Trophoblast cell (in vitro differentiated cells and primary cell): ENCODE results near the gene VAV3.
"Not testable (repeated sequence)": the region's sequence is repeated elsewhere in the genome, so short reads cannot be mapped to it uniquely, and the experiment has no call there.

ENCODE experiments used
- DNase-seq, 2 donors: peaks; one replicate each; pipeline ENCODE4 v3.0.0-alpha.2; 2016
- H2AFZ ChIP-seq: 2 replicates; pipeline ENCODE4 v1.6.1; 2013; ENCODE audit warnings: low read length, moderate library complexity, mild to moderate bottlenecking; ENCODE audit not compliant: insufficient read depth, poor library complexity
- H2AK5ac ChIP-seq: 2 replicates; pipeline ENCODE4 v1.6.1; 2013; ENCODE audit warnings: mild to moderate bottlenecking, low read length
- H2BK120ac ChIP-seq: 2 replicates; pipeline ENCODE4 v1.6.1; 2013; ENCODE audit warnings: low read length, mild to moderate bottlenecking, moderate library complexity; ENCODE audit not compliant: insufficient read depth, poor library complexity
- H2BK12ac ChIP-seq: 2 replicates; pipeline ENCODE4 v1.6.1; 2013; ENCODE audit warnings: mild to moderate bottlenecking, low read length, moderate library complexity
- H2BK5ac ChIP-seq: 2 replicates; pipeline ENCODE4 v1.6.1; 2013; ENCODE audit warnings: low read length, low read depth, moderate library complexity, mild to moderate bottlenecking; ENCODE audit not compliant: poor library complexity
- H3K14ac ChIP-seq: 2 replicates; pipeline ENCODE4 v1.6.1; 2013; ENCODE audit warnings: mild to moderate bottlenecking, low read length
- H3K18ac ChIP-seq: 2 replicates; pipeline ENCODE4 v1.6.1; 2013; ENCODE audit warnings: mild to moderate bottlenecking, low read length
- H3K23ac ChIP-seq: 2 replicates; pipeline ENCODE4 v1.6.1; 2013; ENCODE audit warnings: low read length
- H3K27ac ChIP-seq: 2 replicates; pipeline ENCODE4 v1.5.1; 2013; ENCODE audit warnings: low read depth, mild to moderate bottlenecking, inconsistent platforms, low read length, moderate library complexity
- H3K27me3 ChIP-seq: 2 replicates; pipeline ENCODE4 v1.6.1; 2013; ENCODE audit warnings: inconsistent platforms, mild to moderate bottlenecking, low read length, moderate library complexity; ENCODE audit not compliant: insufficient read depth
- H3K36me3 ChIP-seq, 2 experiments: 1 replicate in 1 of 2; 2 replicates in 1 of 2; pipeline ENCODE4 v1.6.1; 2013; ENCODE audit warnings: low read length in 2 of 2, mild to moderate bottlenecking in 2 of 2, moderate library complexity in 1 of 2; ENCODE audit not compliant: insufficient read depth in 2 of 2, control insufficient read depth in 1 of 2
- H3K4ac ChIP-seq: 2 replicates; pipeline ENCODE4 v1.6.1; 2013; ENCODE audit warnings: low read depth, mild to moderate bottlenecking, low read length, moderate library complexity
- H3K4me1 ChIP-seq, 2 experiments: 1 replicate in 1 of 2; 2 replicates in 1 of 2; pipeline ENCODE4 v1.6.1; 2013; ENCODE audit warnings: low read length in 2 of 2, mild to moderate bottlenecking in 2 of 2, moderate library complexity in 1 of 2; ENCODE audit not compliant: insufficient read depth in 2 of 2, control insufficient read depth in 1 of 2
- H3K4me2 ChIP-seq: 2 replicates; pipeline ENCODE4 v1.6.1; 2013; ENCODE audit warnings: inconsistent platforms, mild to moderate bottlenecking, low read length, moderate library complexity
- H3K4me3 ChIP-seq: 2 replicates; pipeline ENCODE4 v1.5.1; 2013; ENCODE audit warnings: mild to moderate bottlenecking, low read depth, low read length, inconsistent platforms
- H3K79me1 ChIP-seq: one replicate; pipeline ENCODE4 v1.6.1; 2013; ENCODE audit warnings: low read length
- H3K79me2 ChIP-seq: 2 replicates; pipeline ENCODE4 v1.6.1; 2013; ENCODE audit warnings: low read length, mild to moderate bottlenecking; ENCODE audit not compliant: control insufficient read depth, insufficient read depth, poor library complexity
- H3K9ac ChIP-seq: 2 replicates; pipeline ENCODE4 v1.6.1; 2013; ENCODE audit warnings: mild to moderate bottlenecking, low read length
- H3K9me3 ChIP-seq: 2 replicates; pipeline ENCODE4 v1.6.1; 2013; ENCODE audit warnings: low read depth, mild to moderate bottlenecking, control low read depth, inconsistent platforms, low read length; ENCODE audit not compliant: insufficient read depth
- H4K12ac ChIP-seq: 2 replicates; pipeline ENCODE4 v1.6.1; 2013; ENCODE audit warnings: low read depth, mild to moderate bottlenecking, low read length, moderate library complexity
- H4K8ac ChIP-seq: 2 replicates; pipeline ENCODE4 v1.6.1; 2013; ENCODE audit warnings: low read depth, mild to moderate bottlenecking, low read length, moderate library complexity
- H4K91ac ChIP-seq: one replicate; pipeline ENCODE4 v1.6.1; 2013; ENCODE audit warnings: low read depth, mild to moderate bottlenecking, low read length, moderate library complexity
- WGBS: extraction: QIAGEN DNeasy Blood & Tissue Kit; methylation state at CpG from one replicate; pipeline ENCODE4 v1.1.7; 2013; ENCODE audit warnings: missing lambda C conversion rate; ENCODE audit not compliant: insufficient read length, insufficient coverage; ENCODE audit errors: extremely low coverage; 5-methylcytosine and 5-hydroxymethylcytosine counted together

The VAV3 gene

GRCh38 chr1:107650825-107651224 lies 314.2 kb downstream of the VAV3 start:
- H4K12ac ChIP-seq, H3K27me3 ChIP-seq, H3K14ac ChIP-seq, H3K18ac ChIP-seq, H3K4me2 ChIP-seq, H3K4me3 ChIP-seq, H3K27ac ChIP-seq, H3K4me1 ChIP-seq, H3K79me1 ChIP-seq, H2BK12ac ChIP-seq, H3K9ac ChIP-seq, H2BK120ac ChIP-seq, H2BK5ac ChIP-seq, H3K23ac ChIP-seq, H2AFZ ChIP-seq, H3K79me2 ChIP-seq, H3K36me3 ChIP-seq, H4K8ac ChIP-seq, H3K4ac ChIP-seq, DNase-seq, H4K91ac ChIP-seq, H3K9me3 ChIP-seq, H2AK5ac ChIP-seq: not testable (repeated sequence)
- no CpG with 5 or more reads among the region's 2 CpGs for WGBS

GRCh38 chr1:107649023-107649422 lies 316.0 kb downstream of the VAV3 start:
- no CpG with 5 or more reads among the region's 3 CpGs for WGBS

GRCh38 chr1:107648071-107648470 lies 316.9 kb downstream of the VAV3 start:
- H3K27me3 ChIP-seq, result no peaks in the 10 kb centered on the region
- no peak overlapping the region for H3K4ac ChIP-seq
- no peak overlapping the region for H2AFZ ChIP-seq
- H3K27ac ChIP-seq, result no peak overlapping the region
- no peaks in the 10 kb centered on the region for H3K79me1 ChIP-seq
- H3K4me3 ChIP-seq, result no peak overlapping the region
- no peak overlapping the region for H2BK12ac ChIP-seq
- H3K4me2 ChIP-seq, result no peak overlapping the region
- H3K79me2 ChIP-seq, result no peaks in the 10 kb centered on the region
- H3K9ac ChIP-seq, result no peak overlapping the region
- H2BK120ac ChIP-seq, result no peak overlapping the region
- no peaks in the 10 kb centered on the region for H3K36me3 ChIP-seq
- no peak overlapping the region for H3K14ac ChIP-seq
- H3K9me3 ChIP-seq, result no peaks in the 10 kb centered on the region
- H3K4me1 ChIP-seq, result no peaks in the 10 kb centered on the region
- no peak overlapping the region for H2AK5ac ChIP-seq
- H4K91ac ChIP-seq, result no peak overlapping the region
- no peak overlapping the region for H3K23ac ChIP-seq
- no peak overlapping the region for H4K8ac ChIP-seq
- H3K18ac ChIP-seq, result no peak overlapping the region
- no peak overlapping the region for H2BK5ac ChIP-seq
- peak in 1 of 2 donors; percentile 27 for DNase-seq
- no peak overlapping the region for H4K12ac ChIP-seq

More at GRCh38 chr1:107649023-107649422, 316.0 kb downstream of the VAV3 start:
- H3K18ac ChIP-seq, result no peak overlapping the region
- H3K4me2 ChIP-seq, result no peak overlapping the region
- no peak overlapping the region for H3K9ac ChIP-seq
- H3K4me3 ChIP-seq, result no peak overlapping the region
- no peak overlapping the region for H2BK5ac ChIP-seq
- no peaks in the 10 kb centered on the region for H3K9me3 ChIP-seq
- H3K14ac ChIP-seq, result no peak overlapping the region
- H4K91ac ChIP-seq, result no peak overlapping the region
- no peaks in the 10 kb centered on the region for H3K4me1 ChIP-seq
- DNase-seq, result no peak
- no peak overlapping the region for H2AK5ac ChIP-seq
- H2BK12ac ChIP-seq, result no peak overlapping the region
- H3K79me2 ChIP-seq, result no peaks in the 10 kb centered on the region
- no peak overlapping the region for H4K12ac ChIP-seq
- no peaks in the 10 kb centered on the region for H3K79me1 ChIP-seq
- no peak overlapping the region for H2BK120ac ChIP-seq
- H3K36me3 ChIP-seq, result no peaks in the 10 kb centered on the region
- no peak overlapping the region for H3K27ac ChIP-seq
- no peaks in the 10 kb centered on the region for H3K27me3 ChIP-seq
- no peak overlapping the region for H4K8ac ChIP-seq
- no peak overlapping the region for H3K4ac ChIP-seq
- H2AFZ ChIP-seq, result no peak overlapping the region
- no peak overlapping the region for H3K23ac ChIP-seq

GRCh38 chr1:107647012-107647411 lies 318.0 kb downstream of the VAV3 start:
- Histone ChIP-seq H2AK5ac (no peak overlapping the region), H2BK5ac (no peak overlapping the region), H3K9ac (no peak overlapping the region), H3K79me1 (no peaks in the 10 kb centered on the region), H3K4ac (no peak overlapping the region), H2BK120ac (no peak overlapping the region), H3K27ac (no peak overlapping the region), H3K9me3 (no peaks in the 10 kb centered on the region), H3K4me3 (no peak overlapping the region), H4K12ac (no peak overlapping the region), H3K14ac (no peak overlapping the region), H2BK12ac (no peak overlapping the region), H3K4me1 (no peaks in the 10 kb centered on the region), H4K91ac (no peak overlapping the region), H3K23ac (no peak overlapping the region), H3K18ac (no peak overlapping the region), H3K4me2 (no peak overlapping the region), H3K27me3 (no peaks in the 10 kb centered on the region), H2AFZ (no peak overlapping the region), H3K79me2 (no peaks in the 10 kb centered on the region), H3K36me3 (no peaks in the 10 kb centered on the region), H4K8ac (no peak overlapping the region)
- no CpG with 5 or more reads among the region's 2 CpGs for WGBS
- DNase-seq, result peak; percentile 36 to 73
